ENCODE results near the gene LIX1.
"Not testable (repeated sequence)": the region's sequence is repeated elsewhere in the genome, so short reads cannot be mapped to it uniquely, and the experiment has no call there.

LIX1 gene

DNA sequence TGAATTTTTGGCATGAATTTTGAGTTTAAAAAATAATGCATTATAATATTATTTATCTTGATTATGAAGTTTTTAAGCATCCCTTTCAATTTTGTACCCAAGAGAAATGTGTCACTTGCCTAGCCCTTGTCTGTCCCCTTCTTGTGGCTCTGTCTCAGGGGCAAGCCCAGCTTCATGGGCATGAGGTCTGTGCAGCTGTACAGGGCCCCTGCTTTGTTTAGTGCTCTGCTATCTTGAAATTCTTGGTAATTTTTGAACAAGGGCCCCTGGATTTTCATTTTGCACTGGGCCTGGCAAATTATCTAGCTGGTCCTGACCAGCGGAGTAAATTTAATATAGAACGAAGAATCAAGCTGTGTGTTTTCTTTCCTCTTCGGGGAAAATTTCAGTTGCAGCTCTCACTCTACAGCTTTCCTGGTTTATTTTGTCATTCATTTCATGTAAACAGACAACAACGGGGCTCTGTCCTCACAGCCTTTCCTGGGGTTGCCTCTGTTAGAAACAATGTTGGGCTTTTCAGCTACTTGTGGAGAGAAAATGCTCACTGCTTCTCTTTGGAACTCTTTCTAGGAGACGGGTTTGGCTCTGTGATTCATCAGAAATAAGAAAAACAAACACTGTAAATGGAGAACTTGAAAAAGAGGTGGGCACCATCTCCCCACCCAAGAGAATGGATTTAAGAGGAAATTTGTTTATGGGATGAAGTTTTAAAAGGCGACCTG, 41.1 kb downstream of the LIX1 start:
- no peak for FAIRE-seq

DNA sequence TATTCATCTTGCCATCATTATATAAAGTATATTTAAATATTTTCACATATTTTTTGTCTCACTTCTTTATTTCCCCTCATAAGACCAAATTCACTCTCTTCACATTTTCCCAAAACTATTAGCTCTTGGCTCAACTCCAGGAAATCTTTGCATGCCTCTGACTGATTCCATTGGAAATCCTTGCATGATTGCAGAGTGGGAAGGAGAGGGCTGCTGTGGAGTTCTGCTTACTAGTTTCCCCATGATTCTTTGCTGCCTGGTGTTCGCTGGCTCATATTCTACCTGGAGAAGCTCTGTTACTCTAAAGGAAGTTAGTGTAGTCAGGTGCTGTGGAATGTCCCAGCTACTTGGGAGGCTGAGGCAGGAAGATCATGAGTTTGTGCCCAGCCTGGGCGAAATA, 41.9 kb downstream of the LIX1 start:
- FAIRE-seq, result no peak

DNA sequence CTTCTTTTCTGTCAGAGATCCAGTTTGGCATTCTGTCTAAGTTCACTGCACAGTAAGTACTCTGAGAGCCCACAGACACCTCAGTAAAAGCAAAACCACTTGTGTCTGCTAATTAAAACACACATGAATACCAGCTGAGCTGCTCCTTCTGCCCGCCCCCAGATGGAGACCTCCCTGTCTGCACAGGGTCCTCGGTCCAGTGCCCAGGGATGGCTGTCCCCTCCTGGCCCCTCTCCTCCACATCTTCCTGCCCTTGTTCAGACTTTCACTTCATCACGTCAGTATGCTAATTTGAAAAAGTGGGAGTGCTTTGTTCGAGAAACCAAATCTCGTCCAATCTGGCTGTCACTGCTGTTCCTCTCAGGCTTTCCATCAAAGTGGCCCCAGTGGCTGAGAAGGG, 43.5 kb downstream of the LIX1 start:
- no peak for FAIRE-seq

DNA sequence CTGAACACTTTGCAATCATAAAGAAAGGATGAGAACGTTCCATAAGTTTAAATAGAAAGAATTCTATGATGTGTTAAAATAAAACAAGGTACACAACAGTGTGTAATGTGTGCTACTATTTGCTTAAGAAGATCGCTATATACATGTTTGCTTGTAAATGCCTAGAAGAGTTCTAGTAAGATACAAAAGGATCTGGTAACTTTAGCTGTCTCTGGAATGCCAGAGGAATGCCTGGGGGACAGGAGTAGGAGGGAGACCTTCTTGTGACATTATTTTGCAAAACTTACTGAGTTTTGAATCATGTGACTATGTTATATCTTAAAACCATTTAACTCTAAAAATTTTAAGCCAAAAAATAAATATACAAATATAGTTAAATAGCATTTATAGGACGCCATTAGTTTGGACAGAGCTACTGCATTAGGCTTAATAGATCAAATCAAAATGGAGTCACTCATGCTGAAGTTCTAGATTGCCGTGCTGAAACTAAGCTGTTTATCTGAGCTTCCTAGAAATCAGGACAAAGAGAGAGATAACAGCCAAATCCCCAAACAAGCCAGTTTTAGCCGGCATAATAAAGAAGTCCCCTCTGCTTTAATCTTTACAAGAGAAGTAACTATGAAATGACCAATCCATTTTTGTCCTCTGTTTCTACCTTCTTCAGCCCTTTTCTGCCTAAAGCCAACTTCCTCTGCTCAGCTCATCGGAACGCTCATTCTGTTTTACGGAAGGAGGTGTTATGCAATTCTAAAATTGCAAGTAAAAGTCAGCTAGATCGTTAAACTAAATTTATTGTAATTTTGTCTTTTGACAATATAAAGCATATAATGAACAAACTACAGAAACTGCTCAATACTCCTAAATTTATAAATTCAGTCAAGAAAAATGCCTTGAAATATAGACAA, 44.8 kb downstream of the LIX1 start:
- no peak for FAIRE-seq

DNA sequence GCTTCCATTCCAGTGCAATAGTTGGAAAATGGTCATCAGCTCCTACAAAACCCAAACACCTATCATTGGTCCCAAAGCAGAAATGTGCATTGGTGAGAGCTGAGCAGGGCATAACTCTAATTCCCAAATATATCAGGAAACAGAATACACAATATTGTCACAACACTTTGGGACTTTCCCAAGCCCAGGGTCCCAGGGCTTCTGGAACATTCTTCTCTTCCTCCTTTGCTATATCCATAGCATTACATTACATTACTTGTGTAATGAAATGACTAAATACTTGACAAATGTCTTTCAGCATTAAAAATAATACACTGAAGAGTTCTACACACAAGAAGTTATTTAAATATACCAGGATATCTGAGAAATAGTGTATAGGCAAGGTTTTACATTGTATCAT, 45.6 kb downstream of the LIX1 start:
- FAIRE-seq, result no peak

DNA sequence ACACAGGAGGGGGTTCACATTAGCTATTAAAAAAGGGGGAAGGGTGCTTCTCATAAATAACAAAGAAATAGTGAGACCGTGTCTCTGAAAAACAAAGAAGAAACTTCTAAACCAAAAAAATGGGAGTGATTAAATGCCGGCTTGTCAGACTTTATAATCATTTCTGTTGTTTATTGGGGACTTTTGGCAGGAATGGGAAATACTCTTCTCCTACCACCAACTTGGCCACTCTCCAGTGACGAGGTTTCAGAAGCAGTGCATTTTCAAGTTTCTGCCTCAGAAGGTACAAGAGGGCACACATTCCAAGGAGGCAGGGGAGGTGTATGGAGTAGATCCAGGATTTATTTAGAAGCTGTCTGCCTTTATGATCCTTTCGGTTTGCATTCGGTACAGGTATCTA, 46.2 kb downstream of the LIX1 start:
- FAIRE-seq, result no peak

DNA sequence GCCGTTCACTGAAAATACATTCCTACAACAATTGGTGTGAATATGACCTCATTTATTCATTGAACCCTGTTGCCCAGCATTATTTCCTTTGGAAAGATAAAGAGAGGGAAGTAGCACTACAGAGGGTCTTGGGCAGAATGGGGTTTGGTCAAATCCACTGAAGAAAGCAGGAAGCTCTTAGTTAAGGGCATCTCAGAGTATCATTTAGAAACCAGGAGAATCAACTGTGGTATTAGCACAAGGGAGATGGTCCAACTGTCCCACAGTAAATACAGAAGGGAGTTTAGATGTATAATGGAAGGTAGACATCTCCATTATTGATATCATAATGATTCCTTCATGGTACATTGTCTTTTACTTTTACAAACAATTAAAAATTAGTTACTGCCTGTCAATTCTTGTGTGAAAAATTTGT, 47.1 kb downstream of the LIX1 start:
- no peak for FAIRE-seq

DNA sequence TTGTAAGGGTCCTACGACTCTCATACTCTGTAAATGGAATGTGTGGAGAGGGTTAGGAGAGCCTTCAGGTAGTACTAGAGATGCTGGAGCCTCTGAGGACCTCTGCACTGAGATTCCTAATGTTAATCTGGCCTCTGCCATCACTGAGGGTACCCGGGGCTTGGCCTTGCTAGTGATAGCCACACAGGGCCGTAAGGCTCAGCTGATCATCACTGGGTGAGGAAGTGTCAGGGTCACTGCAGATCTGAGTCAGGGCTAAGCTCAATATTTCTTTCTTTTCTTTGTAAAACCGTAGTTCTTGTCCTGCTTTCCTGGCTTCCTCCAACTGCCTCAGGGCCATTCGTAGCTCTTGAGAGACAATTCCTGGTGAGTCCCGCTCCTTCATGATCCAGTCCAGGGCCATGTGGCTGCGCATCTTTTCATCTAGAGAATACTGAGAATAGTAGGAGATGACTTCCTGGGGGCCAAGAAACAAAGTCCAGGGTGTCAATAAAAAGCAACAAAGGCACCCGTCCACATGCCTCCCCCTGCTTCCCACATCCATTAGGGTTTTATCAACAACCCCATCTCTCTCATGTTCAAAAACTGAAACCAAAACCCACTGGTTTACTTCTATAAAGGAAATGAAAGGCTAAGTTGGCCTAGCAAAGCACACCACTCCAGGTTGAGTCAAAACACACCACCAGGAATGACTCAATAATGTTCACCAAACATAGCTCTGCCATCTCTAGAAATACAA, 47.7 kb downstream of the LIX1 start:
- no peak for FAIRE-seq

DNA sequence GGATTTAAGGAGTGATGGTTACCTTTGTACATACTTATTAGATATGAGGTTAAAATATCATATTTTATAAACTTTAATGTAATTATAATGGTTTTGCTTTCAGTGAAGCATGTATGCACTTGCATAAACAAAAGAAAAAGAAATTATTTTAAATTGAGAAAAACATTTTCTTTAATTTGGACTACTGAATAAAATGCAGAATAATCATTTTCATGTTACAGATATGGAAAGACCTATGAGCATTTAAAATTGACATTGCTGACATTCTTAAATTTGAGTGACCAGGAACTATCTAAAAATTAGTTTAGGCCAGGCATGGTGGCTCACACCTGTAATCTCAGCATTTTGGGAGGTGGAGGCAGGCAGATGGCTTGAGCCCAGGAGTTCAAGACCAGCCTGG, 49.2 kb downstream of the LIX1 start:
- FAIRE-seq, result no peak

DNA sequence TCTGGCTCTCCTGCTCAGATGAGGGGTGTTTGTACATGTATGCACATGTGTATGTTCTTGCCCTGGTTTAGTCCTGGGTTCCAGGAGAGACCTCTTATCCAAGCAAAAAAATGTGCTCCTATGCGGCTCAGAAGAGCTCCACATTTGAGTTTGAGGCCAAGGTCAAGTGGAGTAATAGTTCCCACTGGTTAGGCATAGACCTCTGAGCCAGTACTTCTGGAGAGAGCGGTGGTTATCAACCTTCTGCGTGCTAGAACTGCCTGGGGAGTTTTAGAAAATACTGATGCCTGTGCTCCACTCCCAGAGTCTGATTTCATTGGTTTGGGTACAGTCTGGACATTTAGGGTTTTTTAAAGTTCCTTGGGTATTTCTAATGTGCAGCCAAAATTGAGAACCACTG, 51.5 kb downstream of the LIX1 start:
- no peak for FAIRE-seq

DNA sequence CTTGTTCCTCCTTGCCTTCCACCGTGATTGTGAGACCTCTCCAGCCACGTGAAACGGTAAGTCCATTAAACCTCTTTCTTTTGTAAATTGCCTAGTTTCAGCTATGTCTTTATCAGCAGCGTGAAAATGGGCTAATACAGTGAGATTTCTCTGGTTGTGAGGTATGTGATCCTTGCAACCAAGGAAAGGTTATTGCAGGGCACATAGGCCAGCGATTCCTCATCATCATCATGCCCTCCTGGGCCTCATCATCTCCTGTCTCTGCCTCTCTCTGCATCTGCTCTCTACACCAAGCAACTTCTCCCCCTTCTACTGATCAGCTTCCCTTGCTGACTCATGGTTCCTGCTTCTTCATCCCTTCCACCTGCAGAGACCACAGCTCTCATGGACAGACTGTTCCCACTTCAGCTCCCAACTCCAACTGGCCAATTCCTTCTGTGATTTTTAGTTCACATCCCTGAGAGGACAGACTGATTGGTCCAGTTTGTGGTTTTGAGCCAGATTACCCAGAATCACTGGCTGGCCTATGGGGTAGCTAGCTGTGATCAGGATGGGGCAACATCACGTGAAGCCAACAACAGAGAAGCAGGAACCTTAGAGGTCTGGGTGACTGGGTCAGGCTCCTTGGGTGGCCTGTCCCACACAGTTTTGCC, 53.1 kb downstream of the LIX1 start:
- no peak for FAIRE-seq

DNA sequence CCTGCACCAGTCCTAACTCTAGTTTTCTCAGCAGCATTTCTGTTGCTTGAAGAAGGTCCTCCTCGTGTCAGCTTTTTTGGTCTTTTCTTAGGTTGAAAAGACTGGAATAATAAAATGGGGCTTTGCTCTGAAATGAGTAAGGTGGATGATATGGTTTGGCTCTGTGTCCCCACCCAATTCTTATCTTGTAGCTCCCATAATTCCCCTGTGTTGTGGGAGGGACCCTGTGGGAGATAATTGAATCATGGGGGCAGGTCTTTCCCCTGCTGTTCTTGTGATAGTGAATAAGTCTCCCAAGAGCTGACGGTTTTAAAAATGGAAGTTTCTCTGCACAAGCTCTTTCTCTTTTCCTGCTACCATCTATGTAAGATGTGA, 53.6 kb downstream of the LIX1 start:
- no peak for FAIRE-seq

DNA sequence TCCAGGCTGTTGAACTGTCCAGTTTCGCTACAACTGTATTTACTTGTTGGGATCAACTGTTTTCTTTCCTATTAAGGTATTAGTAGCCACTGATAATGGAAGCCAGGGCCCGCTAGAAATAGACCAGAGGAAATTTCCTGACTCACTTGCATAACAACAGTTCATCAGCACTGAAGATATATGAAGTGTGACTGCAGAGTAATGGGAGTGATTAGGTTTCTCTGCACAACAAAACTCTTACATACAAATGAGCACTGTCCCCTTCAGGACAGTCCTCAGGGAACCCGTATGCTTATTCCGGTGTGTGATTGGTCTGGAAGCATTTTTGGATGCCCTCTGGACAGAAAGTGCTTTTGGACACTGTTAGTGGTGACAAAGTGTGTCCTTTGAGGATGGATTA, 55.3 kb downstream of the LIX1 start:
- no peak for FAIRE-seq

DNA sequence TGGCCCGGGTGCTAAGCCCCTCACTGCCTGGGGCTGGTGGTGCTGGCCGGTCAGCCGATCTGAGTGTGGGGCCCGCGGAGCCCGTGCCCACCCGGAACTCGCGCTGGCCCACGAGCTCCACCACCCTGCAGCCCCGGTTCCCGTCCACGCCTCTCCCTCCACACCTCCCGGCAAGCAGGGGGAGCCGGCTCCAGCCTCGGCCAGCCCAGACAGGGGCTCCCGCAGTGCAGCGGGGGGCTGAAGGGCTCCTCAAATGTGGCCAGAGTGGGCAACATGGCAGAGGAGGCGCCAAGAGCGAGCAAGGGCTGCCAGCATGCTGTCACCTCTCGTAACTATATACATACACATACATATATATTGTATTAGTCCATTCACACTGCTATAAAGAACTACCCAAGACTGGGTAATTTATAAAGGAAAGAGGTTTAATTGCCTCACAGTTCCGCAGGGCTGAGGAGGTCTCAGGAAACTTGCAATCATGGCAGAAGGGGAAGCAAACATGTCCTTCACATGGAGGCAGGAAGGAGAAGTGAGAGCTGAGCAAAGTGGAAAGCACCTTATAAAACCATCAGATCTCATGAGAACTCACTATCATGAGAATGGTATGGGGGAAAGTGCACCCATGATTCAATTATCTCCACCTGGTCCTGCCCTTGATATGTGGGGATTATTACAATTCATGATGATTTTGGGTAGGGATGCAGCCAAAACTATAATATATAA, 56.8 kb downstream of the LIX1 start:
- no peak for FAIRE-seq

DNA sequence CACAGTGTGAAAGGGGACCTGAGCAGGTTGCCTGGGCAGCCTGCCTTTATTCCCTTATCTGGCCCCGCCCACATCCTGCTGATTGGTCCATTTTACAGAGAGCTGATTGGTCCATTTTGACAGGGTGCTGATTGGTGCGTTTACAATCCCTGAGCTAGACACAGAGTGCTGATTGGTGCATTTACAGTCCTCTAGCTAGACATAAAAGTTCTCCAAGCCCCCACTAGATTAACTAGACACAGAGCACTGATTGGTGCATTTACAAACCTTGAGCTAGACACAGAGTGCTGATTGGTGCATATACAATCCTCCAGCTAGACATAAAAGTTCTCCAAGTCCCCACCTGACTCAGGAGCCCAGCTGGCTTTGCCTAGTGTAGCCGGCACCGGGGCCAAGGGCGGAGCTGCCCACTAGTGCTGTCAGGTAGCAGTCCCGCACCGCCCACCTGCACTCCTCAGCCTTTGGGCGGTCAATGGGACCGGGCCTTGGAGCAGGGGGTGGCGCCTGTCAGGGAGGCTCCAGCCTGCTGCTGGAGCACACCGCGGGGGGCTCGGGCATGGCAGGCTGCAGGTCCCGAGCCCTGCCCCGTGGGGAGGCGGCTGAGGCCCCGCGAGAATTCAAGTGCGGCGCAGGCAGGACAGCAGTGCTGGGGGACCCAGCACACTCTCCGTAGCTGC, 57.5 kb downstream of the LIX1 start:
- FAIRE-seq, result not testable (repeated sequence)

DNA sequence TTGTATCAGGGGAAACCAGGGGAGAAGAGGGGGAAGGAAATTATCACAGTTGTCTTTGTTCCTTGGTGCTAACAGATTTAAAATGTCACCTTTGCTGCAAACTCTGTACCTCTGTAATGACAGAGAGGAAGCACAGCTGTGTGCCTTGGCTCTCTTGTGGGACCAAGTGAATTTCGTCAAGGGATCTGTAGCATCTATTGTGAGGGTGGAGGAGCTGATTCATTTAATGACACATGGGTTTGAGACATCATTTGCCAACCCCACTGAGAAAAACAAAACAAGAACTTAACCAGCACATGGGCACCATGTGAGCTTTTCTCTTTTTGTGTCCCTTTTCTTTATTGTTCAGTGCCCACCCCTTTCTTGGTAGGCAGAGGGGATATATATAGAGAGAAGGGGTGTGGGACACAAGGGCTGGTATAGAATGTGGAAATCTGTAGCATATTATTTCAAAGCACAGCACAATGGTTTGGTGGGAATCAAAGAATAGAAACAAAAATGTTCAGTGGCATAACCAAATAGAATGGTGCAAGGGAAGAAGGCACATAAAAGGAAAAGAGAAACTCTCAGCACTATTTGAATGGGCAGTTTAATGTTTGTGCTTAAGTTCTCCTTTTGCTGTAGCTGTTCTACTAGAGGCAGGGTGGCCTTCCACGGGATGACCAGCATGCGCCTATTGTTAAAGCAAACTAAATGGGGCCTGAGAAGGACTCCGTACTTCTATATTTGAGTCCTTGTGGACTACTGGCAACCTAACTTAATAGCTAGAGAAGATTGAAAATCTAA, 63.3 kb downstream of the LIX1 start:
- FAIRE-seq, result no peak

DNA sequence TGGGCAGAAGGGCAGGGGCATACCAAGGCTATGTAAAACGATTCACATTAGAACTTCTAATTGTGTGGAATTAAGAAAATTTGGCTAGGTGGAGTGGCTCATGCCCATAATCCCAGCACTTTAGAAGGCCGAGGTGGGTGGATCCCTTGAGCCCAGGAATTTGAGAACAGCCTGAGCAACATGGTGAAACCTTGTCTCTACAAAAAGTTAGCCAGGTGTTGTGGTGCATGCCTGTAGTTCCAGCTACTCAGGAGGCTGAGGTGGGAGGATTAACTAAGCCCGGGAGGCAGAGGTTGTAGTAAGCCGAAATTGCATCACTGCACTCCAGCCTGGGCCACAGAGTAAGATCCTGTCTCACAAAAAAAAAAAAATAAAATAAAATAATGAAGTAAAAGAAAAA, 65.2 kb downstream of the LIX1 start:
- FAIRE-seq, result no peak

DNA sequence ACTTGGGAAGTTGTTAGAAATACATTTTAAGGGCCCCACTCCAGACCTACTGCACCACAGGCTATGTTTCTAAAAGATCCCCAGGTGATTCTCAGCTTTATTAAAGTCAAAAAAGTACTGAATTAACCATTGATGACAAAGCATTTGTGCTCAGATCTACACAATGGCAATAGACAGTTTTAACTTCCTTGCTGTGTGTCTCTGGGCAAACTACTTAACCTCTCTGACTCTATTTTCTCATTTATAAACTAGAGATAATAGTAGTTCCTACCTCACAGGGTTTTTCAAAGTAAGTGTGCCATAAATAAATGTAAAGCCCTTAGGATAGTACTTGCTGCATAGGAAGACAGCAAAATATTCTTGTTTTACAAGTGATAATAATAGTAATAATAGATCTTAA, 66.3 kb downstream of the LIX1 start:
- no peak for FAIRE-seq

DNA sequence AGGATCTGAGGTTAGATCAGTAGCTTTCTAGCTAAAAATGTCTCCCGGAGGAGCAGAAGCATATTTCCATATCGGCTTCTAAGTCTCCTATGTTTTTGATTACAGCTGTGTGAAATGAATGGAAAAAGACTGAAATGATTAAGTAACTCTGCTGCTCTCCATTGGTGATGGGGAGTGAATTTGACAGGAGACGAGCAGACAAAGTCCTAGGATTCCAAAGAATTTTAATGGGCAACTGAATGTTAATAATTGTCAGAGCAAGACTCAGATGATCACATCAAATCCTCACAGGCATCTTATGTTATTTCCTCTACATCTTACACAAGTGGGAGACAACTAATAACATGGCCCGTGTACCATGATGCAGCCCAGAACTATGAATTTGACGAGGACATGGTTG, 66.8 kb downstream of the LIX1 start:
- no peak for FAIRE-seq

DNA sequence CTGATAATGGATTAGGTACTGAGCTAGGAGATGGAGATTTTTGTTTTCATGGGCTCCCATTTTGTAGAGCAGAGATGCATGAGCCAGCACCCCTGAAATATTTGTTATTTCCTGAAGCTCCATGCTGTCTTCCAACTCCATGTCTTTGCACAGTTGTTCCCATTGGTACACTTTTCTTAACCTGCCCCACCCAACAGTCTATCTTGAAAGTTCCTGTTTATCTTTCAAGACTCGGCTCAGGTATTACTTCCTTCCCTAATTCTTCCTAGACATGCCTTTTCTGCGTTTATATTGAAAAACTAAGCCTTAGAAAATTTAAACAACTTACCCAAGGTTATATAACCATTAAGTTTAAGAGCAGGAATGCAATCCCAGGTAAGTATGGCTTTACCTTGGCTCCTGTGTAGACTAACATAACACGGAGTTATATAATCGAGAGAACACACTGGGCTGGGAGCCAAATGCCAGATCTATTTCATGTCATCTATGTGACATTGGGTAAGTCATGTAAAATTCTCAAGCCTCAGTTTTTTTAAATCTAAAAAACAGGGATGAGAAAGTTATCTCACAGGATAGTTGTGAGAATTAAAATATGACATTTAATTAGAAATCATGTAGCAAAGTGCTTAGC, 67.4 kb downstream of the LIX1 start:
- FAIRE-seq, result no peak

DNA sequence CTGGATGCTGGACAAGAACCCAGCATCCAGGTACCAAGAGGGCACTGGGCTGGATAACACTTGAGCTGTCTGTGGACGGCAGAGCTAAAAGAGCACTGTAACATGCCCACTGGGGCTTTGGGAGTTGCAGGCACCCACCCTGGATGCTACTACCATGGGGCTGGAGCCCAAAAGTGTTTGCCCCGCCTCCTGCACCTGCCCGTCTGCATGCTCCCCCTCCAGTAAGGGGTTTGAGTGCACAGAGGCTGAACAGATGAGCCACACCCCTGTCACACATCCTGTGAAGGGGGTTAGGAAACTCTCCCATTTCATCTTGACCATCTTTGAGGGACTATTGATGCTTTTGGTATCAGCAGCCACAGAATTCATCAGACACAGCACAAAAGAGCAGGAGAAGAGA, 69.0 kb downstream of the LIX1 start:
- no peak for FAIRE-seq

Measured in A204.1 (cell line).